K562 (cell line): ENCODE data around the gene TMEM129. TPM values are rescaled to one million over a fixed set of nuclear protein-coding genes. Genes with fewer than 3 reads are reported as not detected.

Source experiments
- ATAC-seq: fragments of 200-7000 bp; cut with Tn5 transposase; 3 replicates; pipeline ENCODE4 v1.9.1; 2020; ENCODE audit warnings: moderate library complexity
- BruUV-seq: library from RNA; stranded (reverse); fragments of 400-500 nt; replicated peaks from 2 replicates; lab custom pipeline; 2021; lab: Mats Ljungman, UMichigan
- CTCF ChIA-PET: fragments of 300-600 bp; formaldehyde crosslinking; extraction: SDS; loops from one replicate; lab custom pipeline; 2021; ENCODE audit warnings: low intra/inter-chr PET ratio; lab: Yijun Ruan, JAX
- POLR2A ChIA-PET: fragments of 300-600, 350-650 bp; sonication (Branson Sonifier 250); formaldehyde crosslinking; extraction: SDS; loops from one replicate; lab custom pipeline; 2021; ENCODE audit warnings: antibody characterized with exemption, inconsistent platforms; lab: Yijun Ruan, JAX
- DNase-seq, 4 experiments: peaks; one replicate each; pipeline versions ENCODE4 v3.0.0 to v3.0.0-alpha.2; 2011 to 2018; ENCODE audit warnings: low spot score in 3 of 4, mixed read lengths in 3 of 4; ENCODE audit errors: extremely low read depth in 1 of 4
- FAIRE-seq: peaks from 2 replicates; lab custom pipeline; 2011; peaks lifted over from hg19 to GRCh38; lab: Jason Lieb, UNC
- H2AFZ ChIP-seq: 2 replicates; pipeline ENCODE4 v1.6.0; 2011; ENCODE audit warnings: low read depth, low read length, control low read depth, inconsistent platforms
- H3K27ac ChIP-seq: fragments of 200-600 bp; 3 replicates; pipeline ENCODE4 v1.8.0; 2011; ENCODE audit warnings: low read depth, mild to moderate bottlenecking, control low read depth, inconsistent platforms, low read length, moderate library complexity, mixed read lengths; ENCODE audit errors: extremely low read depth
- H3K27me3 ChIP-seq, 2 experiments: fragments of 300-600 bp in 1 of 2; 2 replicates in 1 of 2; 3 replicates in 1 of 2; pipeline versions ENCODE4 v1.6.0 to v1.8.0; 2011; ENCODE audit warnings: inconsistent platforms in 2 of 2, low read length in 2 of 2, mild to moderate bottlenecking in 1 of 2, mixed read lengths in 1 of 2, moderate library complexity in 1 of 2; ENCODE audit not compliant: control insufficient read depth in 2 of 2, insufficient read depth in 2 of 2
- H3K36me3 ChIP-seq: fragments of 300-600 bp; 3 replicates; pipeline ENCODE4 v1.8.0; 2011; ENCODE audit warnings: mild to moderate bottlenecking, low read length, inconsistent platforms; ENCODE audit not compliant: control insufficient read depth, insufficient read depth
- H3K4me1 ChIP-seq, 2 experiments: fragments of 200-600 bp in 1 of 2; replicated peaks in 1 of 2; 2 replicates in 1 of 2; 3 replicates in 1 of 2; pipeline versions ENCODE4 v1.5.1 to v1.8.0; 2011; ENCODE audit warnings: inconsistent platforms in 2 of 2, low read length in 2 of 2, mild to moderate bottlenecking in 1 of 2, mixed read lengths in 1 of 2, moderate library complexity in 1 of 2; ENCODE audit not compliant: control insufficient read depth in 2 of 2, insufficient read depth in 2 of 2
- H3K4me2 ChIP-seq: 2 replicates; pipeline ENCODE4 v1.6.1; 2011; ENCODE audit warnings: low read length, control low read depth, inconsistent platforms, mixed read lengths; ENCODE audit not compliant: insufficient read depth
- H3K4me3 ChIP-seq: fragments of 200-600 bp; sonication (generic), shearing (Covaris generic); 2 replicates; pipeline ENCODE4 v1.5.1; 2016; ENCODE audit warnings: control low read depth, inconsistent platforms
- H3K79me2 ChIP-seq: fragments of 200-600 bp; 3 replicates; pipeline ENCODE4 v1.8.0; 2011; ENCODE audit warnings: low read length, inconsistent platforms; ENCODE audit not compliant: control insufficient read depth, insufficient read depth
- H3K9ac ChIP-seq, 2 experiments: 2 replicates each; pipeline versions ENCODE4 v1.6.0 to v1.6.1; 2011; ENCODE audit warnings: low read depth in 2 of 2, low read length in 2 of 2, control low read depth in 1 of 2, inconsistent platforms in 1 of 2, mild to moderate bottlenecking in 1 of 2, mixed read lengths in 1 of 2; ENCODE audit not compliant: insufficient read depth in 1 of 2
- H3K9me1 ChIP-seq: one replicate; pipeline ENCODE4 v1.6.0; 2011; ENCODE audit warnings: inconsistent platforms, mild to moderate bottlenecking, low read length, moderate library complexity; ENCODE audit not compliant: control insufficient read depth, insufficient read depth
- H3K9me3 ChIP-seq: replicated peaks from 2 replicates; pipeline ENCODE4 v1.5.1; 2011; ENCODE audit warnings: low read depth, low read length, inconsistent platforms; ENCODE audit not compliant: control insufficient read depth, insufficient read depth
- H4K20me1 ChIP-seq: replicated peaks from 2 replicates; pipeline ENCODE4 v1.6.1; 2011; ENCODE audit warnings: low read length, inconsistent platforms, mixed read lengths; ENCODE audit not compliant: control insufficient read depth, insufficient read depth
- ELF1 ChIP-seq: fragments of 200-800 bp; sonication (Bioruptor generic); IDR thresholded peaks from 2 replicates; pipeline ENCODE4 v1.6.1; 2016; ENCODE audit warnings: missing genetic modification characterization, missing compliant biosample characterization
- ESRRB ChIP-seq: fragments of 250-450 bp; sonication (Bioruptor Pico); IDR thresholded peaks from 2 replicates; pipeline ENCODE4 v1.5.0; 2020; ENCODE audit warnings: mild to moderate bottlenecking, moderate library complexity, borderline replicate concordance
- GTF2E2 ChIP-seq: fragments of 200-800 bp; sonication (Bioruptor generic); IDR thresholded peaks from 2 replicates; pipeline ENCODE4 v1.6.1; 2016; ENCODE audit warnings: missing genetic modification characterization, missing compliant biosample characterization
- HDAC1 ChIP-seq, 2 experiments: fragments of 450-650 bp; IDR thresholded peaks; 2 replicates each; pipeline ENCODE4 v1.6.1; 2016 to 2017; ENCODE audit warnings: inconsistent platforms in 1 of 2, mild to moderate bottlenecking in 1 of 2, moderate library complexity in 1 of 2
- L3MBTL2 ChIP-seq: fragments of 450-650 bp; IDR thresholded peaks from 2 replicates; pipeline ENCODE4 v1.6.1; 2016; ENCODE audit warnings: mild to moderate bottlenecking, moderate library complexity
- MECOM ChIP-seq: fragments of 250-450 bp; sonication (Bioruptor Pico); IDR thresholded peaks from 2 replicates; pipeline ENCODE4 v1.8.0; 2022; ENCODE audit warnings: inconsistent platforms
- MTF1 ChIP-seq: fragments of 250-450 bp; sonication (Bioruptor Pico); IDR thresholded peaks from 2 replicates; pipeline ENCODE4 v1.9.0; 2021; ENCODE audit warnings: moderate library complexity, mild to moderate bottlenecking, inconsistent platforms, borderline replicate concordance
- NR3C1 ChIP-seq: sonication (generic); formaldehyde crosslinking; IDR thresholded peaks from 2 replicates; pipeline ENCODE4 v1.8.1; 2022; ENCODE audit warnings: missing genetic modification reagents
- PCBP1 ChIP-seq: fragments of 200-400 bp; formaldehyde crosslinking; IDR thresholded peaks from 2 replicates; pipeline ENCODE4 v1.6.1; 2018; ENCODE audit warnings: mild to moderate bottlenecking, low read depth, low read length; ENCODE audit not compliant: poor library complexity, severe bottlenecking
- POLR2G ChIP-seq: fragments of 200-400 bp; formaldehyde crosslinking; IDR thresholded peaks from 2 replicates; pipeline ENCODE4 v1.6.1; 2017; ENCODE audit warnings: low read depth, mild to moderate bottlenecking, antibody characterized with exemption, low read length, moderate library complexity
- PURB ChIP-seq: sonication (generic); formaldehyde crosslinking; IDR thresholded peaks from 2 replicates; pipeline ENCODE4 v1.9.0; 2021; ENCODE audit warnings: low read depth, mild to moderate bottlenecking, missing genetic modification reagents
- RFX7 ChIP-seq: fragments of 250-450 bp; sonication (Bioruptor Pico); IDR thresholded peaks from 2 replicates; pipeline ENCODE4 v1.5.1; 2021; ENCODE audit warnings: mild to moderate bottlenecking
- TFAM ChIP-seq: fragments of 250-450 bp; sonication (Bioruptor Pico); conservative IDR thresholded peaks from 2 replicates; pipeline ENCODE4 v1.5.0; 2021; ENCODE audit warnings: mild to moderate bottlenecking, moderate library complexity
- WHSC1 ChIP-seq: IDR thresholded peaks from one replicate; pipeline ENCODE4 v1.6.1; 2012; ENCODE audit warnings: low read length, control low read depth, inconsistent platforms
- ZFX ChIP-seq: sonication (generic); formaldehyde crosslinking; IDR thresholded peaks from 2 replicates; pipeline ENCODE4 v1.8.0; 2022; ENCODE audit warnings: mild to moderate bottlenecking, missing genetic modification reagents, moderate library complexity
- ZNF561 ChIP-seq: fragments of 450-650 bp; formaldehyde crosslinking; conservative IDR thresholded peaks from 2 replicates; pipeline ENCODE4 v1.4.0; 2020; ENCODE audit warnings: mild to moderate bottlenecking, moderate library complexity
- WGBS: fragments of 100-300 bp; shearing (Covaris generic); methylation state at CpG from one replicate; pipeline ENCODE4 v1.1.6; 2016; ENCODE audit warnings: low coverage, mixed read lengths; ENCODE audit not compliant: insufficient coverage; ENCODE audit errors: missing lambda C conversion rate; 5-methylcytosine and 5-hydroxymethylcytosine counted together
- in situ Hi-C: fragments of 300-500 bp; cut with MboI; formaldehyde crosslinking; loops from 4 replicates; pipeline ENCODE4 v1.15.0; 2018; ENCODE audit warnings: inconsistent platforms, mixed read lengths
- intact Hi-C: fragments of 100-400 bp; cut with micrococcal nuclease; formaldehyde crosslinking; loops from 2 replicates; pipeline ENCODE4 v1.14.2; 2022
- polyA plus RNA-seq, 8 experiments: library from polyadenylated mRNA; depleted of rRNA in 4 of 8; stranded (reverse) in 5 of 8; unstranded in 3 of 8; fragments of >200 nt; fragmentation: Nextera tagmentation in 2 of 8; fragmentation: Illumina TruSeq in 1 of 8; extraction: Ambion mirVana in 2 of 8; extraction: Trizol in 1 of 8; gene quantifications; 2 replicates each; pipeline versions ENCODE4 v1.2.1 to v1.2.3, GENCODE V29; 2011 to 2014; ENCODE audit warnings: inconsistent platforms in 1 of 8, missing spikeins in 1 of 8
- total RNA-seq, 7 experiments: library from RNA; depleted of rRNA in 6 of 7; stranded (reverse); fragments of >200 nt in 6 of 7; fragmentation: Illumina TruSeq in 2 of 7; extraction: Trizol in 2 of 7; gene quantifications; 2 replicates each; pipeline versions ENCODE4 v1.2.1 to v1.2.3, GENCODE V29; 2011 to 2021; ENCODE audit warnings: low replicate concordance in 1 of 7
- TF ChIP-seq, protein P1 (sequence below): fragments of 450-650 bp; IDR thresholded peaks from 2 replicates; pipeline ENCODE4 v1.6.1; 2016
- TF ChIP-seq, protein P2 (sequence below): fragments of 250-450 bp; sonication (Bioruptor Pico); IDR thresholded peaks from 2 replicates; pipeline ENCODE4 v1.5.0; 2020; ENCODE audit warnings: mild to moderate bottlenecking
- TF ChIP-seq, protein P3 (sequence below): fragments of 150-350 bp; conservative IDR thresholded peaks from 2 replicates; pipeline ENCODE4 v1.6.1; 2014; ENCODE audit warnings: low read length

TMEM129 gene
- total and polyA plus RNA-seq, 9 of the 15 experiments (the other 6 are each of a cell fraction or from before 2014, with no cell fraction given): 0.34 to 47.2 (median 18.8) TPM

DNA sequence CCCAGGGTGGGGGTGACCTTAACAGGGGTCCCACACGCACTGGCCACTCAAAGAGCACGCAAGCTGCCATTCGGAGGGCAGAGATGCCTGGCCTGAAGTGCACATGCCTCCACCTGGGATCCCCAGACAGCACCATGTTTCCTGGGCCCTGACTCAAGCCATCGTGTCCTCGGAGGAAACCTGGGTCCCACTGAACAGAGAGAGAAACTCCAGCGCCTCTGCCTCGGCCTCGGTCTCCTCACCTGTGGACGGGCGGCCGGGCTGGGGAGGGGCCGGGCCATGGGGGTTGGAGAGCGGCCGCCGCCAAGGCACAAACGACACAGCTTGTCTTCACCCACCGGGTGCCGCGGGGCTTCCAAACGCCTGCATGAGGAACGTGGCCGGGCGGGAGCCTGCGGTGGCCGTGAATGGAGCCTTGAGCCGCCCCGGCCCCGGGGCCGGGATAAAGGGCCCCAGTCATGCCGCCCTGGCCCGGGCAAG is 42.0 kb upstream of the TMEM129 start:
- CTCF ChIA-PET: interaction anchor here (0.8 to 1.0 kb wide), 2 partner anchors 46 to 47 kb away, joined by 3 to 4 read pairs; no protein-coding TSS in a partner anchor
- H2AFZ ChIP-seq: peak overlapping the region; percentile 70
- H3K27me3 ChIP-seq: no peaks in the 10 kb centered on the region
- TF ChIP-seq PCBP1 (peak; percentile 17), MECOM (CRISPR knock-in tag) (no peak), PURB (CRISPR knock-in tag) (no peak), L3MBTL2 (no peak), ESRRB (CRISPR knock-in tag) (no peak), POLR2G (no peak), NR3C1 (CRISPR knock-in tag) (no peak), MTF1 (CRISPR knock-in tag) (no peak), ZFX (0 out of 2 replicates have a peak, but pooled peaks have one; percentile 3), ELF1 (tag) (no peak), RFX7 (CRISPR knock-in tag) (no peak), WHSC1 (no peak), HDAC1 (IDR thresholded peaks at IDR 0.05) (no peak), TFAM (CRISPR knock-in tag) (no peak), ZNF561 (no peak), GTF2E2 (no peak)
- TF ChIP-seq, protein P1, sequence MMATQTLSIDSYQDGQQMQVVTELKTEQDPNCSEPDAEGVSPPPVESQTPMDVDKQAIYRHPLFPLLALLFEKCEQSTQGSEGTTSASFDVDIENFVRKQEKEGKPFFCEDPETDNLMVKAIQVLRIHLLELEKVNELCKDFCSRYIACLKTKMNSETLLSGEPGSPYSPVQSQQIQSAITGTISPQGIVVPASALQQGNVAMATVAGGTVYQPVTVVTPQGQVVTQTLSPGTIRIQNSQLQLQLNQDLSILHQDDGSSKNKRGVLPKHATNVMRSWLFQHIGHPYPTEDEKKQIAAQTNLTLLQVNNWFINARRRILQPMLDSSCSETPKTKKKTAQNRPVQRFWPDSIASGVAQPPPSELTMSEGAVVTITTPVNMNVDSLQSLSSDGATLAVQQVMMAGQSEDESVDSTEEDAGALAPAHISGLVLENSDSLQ: 0 out of 2 replicates have a peak, but pooled peaks have one; percentile 8
- TF ChIP-seq, protein P2, sequence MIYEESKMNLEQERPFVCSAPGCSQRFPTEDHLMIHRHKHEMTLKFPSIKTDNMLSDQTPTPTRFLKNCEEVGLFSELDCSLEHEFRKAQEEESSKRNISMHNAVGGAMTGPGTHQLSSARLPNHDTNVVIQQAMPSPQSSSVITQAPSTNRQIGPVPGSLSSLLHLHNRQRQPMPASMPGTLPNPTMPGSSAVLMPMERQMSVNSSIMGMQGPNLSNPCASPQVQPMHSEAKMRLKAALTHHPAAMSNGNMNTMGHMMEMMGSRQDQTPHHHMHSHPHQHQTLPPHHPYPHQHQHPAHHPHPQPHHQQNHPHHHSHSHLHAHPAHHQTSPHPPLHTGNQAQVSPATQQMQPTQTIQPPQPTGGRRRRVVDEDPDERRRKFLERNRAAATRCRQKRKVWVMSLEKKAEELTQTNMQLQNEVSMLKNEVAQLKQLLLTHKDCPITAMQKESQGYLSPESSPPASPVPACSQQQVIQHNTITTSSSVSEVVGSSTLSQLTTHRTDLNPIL: no peak
- TF ChIP-seq, protein P3, sequence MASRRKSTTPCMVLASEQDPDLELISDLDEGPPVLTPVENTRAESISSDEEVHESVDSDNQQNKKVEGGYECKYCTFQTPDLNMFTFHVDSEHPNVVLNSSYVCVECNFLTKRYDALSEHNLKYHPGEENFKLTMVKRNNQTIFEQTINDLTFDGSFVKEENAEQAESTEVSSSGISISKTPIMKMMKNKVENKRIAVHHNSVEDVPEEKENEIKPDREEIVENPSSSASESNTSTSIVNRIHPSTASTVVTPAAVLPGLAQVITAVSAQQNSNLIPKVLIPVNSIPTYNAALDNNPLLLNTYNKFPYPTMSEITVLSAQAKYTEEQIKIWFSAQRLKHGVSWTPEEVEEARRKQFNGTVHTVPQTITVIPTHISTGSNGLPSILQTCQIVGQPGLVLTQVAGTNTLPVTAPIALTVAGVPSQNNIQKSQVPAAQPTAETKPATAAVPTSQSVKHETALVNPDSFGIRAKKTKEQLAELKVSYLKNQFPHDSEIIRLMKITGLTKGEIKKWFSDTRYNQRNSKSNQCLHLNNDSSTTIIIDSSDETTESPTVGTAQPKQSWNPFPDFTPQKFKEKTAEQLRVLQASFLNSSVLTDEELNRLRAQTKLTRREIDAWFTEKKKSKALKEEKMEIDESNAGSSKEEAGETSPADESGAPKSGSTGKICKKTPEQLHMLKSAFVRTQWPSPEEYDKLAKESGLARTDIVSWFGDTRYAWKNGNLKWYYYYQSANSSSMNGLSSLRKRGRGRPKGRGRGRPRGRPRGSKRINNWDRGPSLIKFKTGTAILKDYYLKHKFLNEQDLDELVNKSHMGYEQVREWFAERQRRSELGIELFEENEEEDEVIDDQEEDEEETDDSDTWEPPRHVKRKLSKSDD: no peak

More for the DNA sequence above, 42.0 kb upstream of the TMEM129 start:
- H3K4me1 ChIP-seq: peaks cover 1 to 85% of the 10 kb centered on the region in 2 experiments; a peak in 3 of 5 replicates
- H3K4me2 ChIP-seq: no peak overlapping the region
- no TSS peak for BruUV-seq
- H3K79me2 ChIP-seq: no peaks in the 10 kb centered on the region
- no peak overlapping the region for H3K27ac ChIP-seq
- intact Hi-C loops: loop anchor here (1.0 kb wide), 1 partner anchor 47 kb away; no protein-coding TSS in a partner anchor
- 30% methylated on average over 28 of the region's 31 CpGs for WGBS
- ATAC-seq (peak; percentile 1; the same call in 1 of the 3 replicates), FAIRE-seq (no peak), DNase-seq (no peak)
- in situ Hi-C loops: no loop called here
- no peaks in the 10 kb centered on the region for H3K9me3 ChIP-seq
- POLR2A ChIA-PET: no interaction called here
- no peaks in the 10 kb centered on the region for H3K9me1 ChIP-seq
- H3K4me3 ChIP-seq: no peak overlapping the region
- no peaks in the 10 kb centered on the region for H3K36me3 ChIP-seq
- H3K9ac ChIP-seq: peak overlapping the region in 1 of 2 experiments; percentile 84; a peak in 1 of 4 replicates
- H4K20me1 ChIP-seq: 0 out of 2 replicates have a peak, but pooled peaks cover 3% of the 10 kb centered on the region
